NOMO-1 (cell line): ENCODE results near the gene AMACR.
"Not testable (repeated sequence)": the region's sequence is repeated elsewhere in the genome, so short reads cannot be mapped to it uniquely, and the experiment has no call there.

Experiments used
- DNase-seq, 2 experiments: peaks; one replicate each; lab custom pipeline; 2025; ENCODE audit not compliant: unreplicated experiment in 2 of 2; lab: John Stamatoyannopoulos, UW

The AMACR gene

DNA sequence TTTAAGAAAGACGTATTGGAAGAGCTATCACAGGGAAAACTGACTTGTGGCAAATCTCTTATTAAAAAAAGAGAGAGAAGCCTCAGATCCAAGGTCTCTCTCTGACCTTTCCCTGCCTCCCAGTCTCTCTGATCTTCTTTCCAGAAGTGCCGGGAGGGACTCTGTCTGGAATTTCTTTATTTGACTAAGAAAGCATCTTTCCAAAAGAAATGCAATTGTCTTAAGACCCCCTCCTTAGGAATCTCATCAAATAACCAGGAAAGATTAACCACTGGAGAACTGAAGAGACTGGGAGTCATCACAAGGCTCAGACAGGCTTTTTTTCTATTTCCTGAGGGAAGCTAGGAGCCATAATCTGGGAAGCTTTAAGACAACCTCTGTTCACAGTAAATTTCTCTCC lies 30.5 kb upstream of the AMACR start:
- no peak for DNase-seq

DNA sequence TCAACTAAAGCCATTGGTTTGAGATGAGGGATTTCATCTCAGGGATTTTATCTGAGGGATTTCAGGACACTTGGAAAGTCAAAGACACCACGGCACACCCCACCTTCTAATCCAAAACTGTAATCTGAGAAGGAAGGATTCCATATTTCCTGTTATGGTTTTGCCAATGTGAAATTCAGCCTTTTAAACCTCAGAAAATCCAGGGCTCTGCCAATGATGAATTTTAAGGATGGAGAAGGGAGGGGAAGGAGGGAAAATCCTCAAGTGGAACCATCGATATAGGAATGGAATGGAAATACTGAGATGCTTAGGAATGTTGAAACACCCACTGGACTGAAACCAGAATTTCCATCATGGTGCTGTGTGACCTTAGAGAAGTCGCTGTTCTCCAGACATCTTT lies 29.9 kb upstream of the AMACR start:
- DNase-seq: no peak

DNA sequence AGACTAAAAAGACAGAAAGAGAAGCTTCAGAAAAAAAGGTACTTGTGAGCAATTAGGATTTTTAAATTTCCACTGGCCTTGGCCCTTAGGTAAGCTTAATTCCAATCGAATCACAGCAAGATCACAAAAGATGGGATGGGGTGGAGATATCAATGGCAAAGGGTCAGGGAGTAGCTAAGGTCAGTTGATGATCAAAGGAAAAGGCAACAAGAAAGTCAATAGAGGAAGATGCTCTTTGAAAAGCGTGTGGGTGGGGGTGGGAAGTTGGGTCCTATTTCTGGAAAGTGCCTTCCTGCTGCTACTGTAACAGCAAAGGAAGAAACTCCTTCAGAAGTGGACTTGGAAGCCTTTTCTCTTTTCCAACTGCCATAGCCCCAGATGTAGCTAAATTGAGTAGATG lies 27.9 kb upstream of the AMACR start:
- DNase-seq: no peak

DNA sequence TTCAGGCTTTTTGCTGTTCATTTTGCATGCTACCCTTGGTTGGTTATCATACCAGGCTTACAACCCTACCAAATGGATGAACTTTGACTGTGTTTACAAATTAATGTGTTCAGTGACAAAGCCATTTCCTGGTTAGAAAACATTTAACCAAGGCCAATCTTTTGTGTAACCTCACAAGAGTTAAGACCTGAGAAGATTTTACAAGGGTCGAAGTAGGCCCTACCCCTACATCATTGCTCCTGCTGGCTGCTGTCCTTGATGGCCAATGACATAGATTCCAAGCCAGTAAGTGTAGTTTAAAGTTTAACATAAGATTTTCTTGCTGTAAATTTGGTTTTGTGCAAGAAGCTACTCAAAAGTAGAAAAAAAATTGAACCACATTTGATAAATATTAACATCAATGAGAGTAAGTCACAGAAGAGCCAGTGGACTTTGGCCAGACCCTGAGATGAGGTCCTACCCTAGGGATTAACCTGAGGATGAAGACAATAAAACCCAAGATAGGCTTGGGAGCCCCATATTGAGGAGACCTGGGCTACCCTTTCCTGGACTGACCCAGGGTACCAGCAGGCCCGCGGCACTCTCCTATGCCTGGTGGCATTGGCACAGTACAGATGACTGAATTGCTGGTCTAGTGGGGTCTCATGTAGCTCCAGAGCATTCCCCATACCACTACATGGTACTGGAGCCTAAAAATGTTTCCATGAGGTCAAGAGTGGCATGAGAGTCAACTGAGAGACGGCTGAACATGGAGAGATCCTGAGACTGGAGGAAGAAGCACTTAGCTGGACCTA lies 26.9 kb upstream of the AMACR start:
- no peak for DNase-seq

DNA sequence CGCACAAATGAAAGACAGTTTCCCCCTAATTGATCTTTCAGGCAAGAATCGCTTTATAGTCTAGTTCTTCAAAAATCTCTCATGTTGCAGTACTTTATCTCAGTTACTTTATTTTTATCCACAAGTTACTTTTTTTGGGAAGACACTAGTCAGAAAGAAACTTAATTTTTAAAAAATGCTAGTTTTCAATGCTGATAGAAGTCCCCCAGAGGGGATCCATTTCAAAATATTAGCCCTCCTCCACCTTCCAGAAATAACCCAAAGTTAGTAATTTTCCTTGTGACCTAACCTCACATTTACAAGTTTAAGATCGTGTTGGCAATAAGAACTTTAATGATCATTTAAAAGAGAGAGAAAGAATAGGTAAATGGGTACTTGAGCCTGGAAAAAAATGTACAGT lies 24.1 kb upstream of the AMACR start:
- no peak for DNase-seq

DNA sequence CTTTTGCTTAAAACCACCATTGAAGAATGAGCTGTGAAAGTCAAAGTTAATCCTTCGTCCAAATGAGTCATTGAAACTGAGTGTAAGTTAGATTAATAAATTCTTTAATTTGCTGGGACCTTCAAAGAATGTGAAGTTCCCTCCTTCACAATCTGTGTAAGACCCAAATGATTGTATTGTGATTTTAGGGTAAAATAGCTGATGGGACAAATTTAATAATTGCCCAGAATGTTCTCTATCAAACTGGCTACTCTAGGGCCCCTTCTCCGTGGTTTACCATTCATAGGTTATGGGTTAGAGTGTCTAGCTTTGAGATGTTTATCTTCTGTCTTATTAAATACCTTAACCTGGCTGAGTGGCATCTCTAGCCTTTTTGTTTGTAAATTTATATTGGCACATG lies 23.3 kb upstream of the AMACR start:
- DNase-seq: no peak

DNA sequence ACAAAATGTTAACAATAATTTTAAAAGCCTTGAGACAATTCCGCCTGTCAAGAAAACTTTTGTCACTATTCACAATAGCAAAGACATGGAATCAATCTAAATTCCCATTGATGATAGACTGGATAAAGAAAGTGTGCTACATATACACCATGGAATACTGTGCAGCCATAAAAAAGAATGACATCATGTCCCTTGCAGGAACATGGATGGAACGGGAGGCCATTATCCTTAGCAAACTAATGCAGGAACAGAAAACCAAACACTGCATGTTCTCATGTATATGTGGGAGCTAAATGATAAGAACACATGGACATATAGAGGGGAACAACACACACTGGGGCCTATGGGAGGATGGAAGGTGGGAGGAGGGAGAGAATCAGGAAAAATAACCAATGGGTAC lies 22.7 kb upstream of the AMACR start:
- DNase-seq: not testable (repeated sequence)

DNA sequence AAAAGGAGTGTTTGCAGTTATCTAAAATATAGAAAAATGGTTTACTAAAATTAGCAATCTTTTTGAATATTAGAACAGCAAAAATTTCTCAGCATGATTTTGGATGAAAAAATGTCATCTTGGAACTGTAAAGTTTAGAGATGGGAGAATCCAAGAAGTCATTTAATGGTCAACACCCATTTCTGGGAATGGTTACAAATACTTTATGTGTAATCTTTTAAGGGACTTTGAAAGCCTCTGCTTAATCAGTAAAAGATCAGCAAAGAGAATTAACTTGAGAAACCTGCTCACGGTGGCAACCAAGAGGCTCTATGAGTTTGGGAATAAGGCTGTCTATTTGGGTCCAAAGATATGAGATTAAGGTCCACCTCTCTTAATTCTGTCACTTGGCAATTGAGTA lies 22.2 kb upstream of the AMACR start:
- DNase-seq: no peak

DNA sequence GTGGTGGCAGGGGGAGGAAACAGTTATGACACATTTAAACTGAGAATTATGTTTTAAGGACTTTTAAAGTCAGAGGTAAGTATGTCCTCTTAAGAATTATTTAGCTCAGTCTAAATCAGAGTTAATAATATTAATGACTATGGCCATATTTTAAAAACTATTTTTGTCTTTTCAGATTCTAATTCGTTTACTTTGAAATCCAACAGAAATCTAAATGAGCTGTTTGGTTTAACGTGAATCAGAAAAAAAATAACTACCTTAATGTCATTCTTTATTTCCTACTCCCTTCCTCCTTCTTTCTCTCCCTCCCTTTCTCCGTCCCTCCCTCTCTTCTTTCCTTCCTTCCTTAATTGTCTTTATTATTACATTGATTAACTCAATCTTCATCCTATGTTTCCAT lies 20.5 kb upstream of the AMACR start:
- no peak for DNase-seq

DNA sequence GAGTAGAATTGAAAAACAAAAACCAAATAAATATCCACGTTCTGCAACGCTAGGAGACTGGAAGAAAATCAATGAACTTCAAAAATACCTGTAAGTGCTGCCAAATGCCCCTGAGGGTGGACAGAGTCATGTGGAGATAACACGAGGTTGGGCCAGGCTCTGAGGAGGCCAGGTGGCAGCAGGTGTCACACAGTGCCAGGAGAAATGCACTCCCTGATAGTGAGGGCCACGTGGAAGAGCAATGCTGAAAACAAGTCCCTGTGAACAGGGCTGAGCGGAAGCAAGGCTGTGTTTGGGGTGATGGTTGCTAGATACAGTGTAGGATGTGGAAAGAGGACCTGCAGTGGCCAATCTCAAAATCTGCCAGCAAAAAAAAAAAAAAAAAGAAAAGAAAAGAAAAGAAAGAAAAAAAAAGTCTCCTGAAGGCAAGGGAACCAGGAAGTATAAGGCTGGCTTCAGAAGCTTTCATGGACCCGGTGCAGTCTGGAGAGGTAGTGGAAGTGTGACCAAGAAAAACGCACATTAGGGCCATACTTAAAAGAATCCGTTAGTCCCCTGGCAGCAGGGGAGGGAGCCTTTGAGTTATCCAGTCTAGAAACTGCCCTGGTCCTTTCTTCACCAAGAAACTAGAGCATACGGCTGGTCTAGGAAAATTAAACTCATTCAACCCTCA lies 18.4 kb upstream of the AMACR start:
- no peak for DNase-seq

DNA sequence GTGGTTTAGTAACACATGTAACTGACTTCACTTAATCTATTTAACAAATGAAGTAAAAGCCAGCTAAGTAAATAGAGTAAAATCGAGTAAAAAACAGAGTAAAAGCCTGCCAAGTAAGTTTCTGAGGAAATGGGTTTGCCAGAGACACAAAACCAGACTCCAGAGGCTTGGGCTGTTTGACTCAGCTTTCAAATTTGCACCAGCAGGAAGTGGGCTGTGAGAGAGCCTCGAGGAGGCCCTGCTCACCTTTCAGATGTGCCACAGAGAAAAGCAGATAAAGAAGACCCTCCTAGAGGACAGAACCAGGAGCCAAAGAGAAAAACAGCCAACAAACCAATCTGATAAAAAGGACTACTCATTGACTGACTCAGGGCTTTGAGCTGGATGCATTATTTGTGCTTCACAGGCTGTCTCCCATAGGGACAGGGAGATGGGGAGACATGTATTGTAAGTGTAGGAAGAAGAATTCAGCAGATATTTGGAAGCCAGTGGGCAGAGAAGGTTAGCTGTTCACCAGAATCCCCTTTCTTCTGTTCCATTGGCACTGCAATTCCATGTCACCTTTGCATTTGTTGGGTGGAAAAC lies 14.4 kb upstream of the AMACR start:
- no peak for DNase-seq

DNA sequence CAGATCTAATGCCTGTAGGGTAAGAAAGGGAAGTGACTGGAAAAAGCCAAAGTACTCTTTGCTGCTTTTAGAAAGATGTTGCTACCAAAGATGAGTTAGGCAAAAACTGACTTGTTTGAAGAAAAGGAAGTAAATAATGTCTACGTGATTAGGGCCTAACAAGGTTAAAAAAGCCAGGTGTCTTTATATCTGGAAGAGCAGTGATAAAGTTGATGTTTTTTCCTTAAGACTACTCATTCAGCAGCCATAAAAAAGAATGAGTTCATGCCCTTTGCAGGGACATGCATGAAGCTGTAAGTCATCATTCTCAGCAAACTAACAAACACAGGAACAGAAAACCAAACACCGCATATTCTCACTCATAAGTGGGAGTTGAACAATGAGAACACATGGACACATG lies 13.5 kb upstream of the AMACR start:
- peak; percentile 31 to 39 for DNase-seq

DNA sequence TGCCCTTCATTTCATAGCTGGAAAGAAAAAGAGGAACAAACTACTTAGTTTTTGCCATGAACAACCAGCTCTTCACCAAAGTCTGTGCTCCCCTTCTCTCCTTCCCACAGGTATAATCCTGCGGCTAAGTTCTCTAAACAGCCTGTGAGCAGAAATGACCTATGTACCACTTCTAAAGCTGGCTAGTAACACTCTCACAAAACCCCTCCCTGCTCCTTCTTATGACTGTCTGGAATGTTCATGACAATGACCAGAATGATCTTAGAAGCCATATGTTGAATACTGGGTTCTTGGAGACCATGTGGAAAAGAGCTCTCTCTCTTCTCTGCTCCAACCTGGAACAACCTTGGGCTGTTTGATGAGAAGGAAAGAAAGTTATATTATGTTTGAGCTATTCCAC lies 12.9 kb upstream of the AMACR start:
- DNase-seq: no peak

DNA sequence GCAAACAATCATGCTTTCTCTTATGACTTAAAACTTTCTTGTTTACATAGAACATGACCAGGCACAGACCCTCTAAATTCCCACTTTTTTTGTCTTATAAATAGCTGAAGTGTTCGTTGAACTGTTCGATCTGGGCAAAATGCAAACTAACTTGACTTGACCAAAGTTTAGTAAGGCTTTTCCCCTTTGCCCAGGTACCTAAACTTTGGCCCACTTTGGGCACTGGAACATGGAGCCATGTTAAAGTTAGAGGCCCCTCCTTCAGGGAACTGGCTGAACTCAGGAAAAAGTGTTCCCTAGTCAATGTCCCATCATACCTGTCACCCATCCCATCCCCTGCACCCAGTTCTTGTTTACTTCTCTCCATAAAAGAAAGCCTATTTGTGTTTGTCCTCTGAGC lies 9.4 kb upstream of the AMACR start:
- no peak for DNase-seq

DNA sequence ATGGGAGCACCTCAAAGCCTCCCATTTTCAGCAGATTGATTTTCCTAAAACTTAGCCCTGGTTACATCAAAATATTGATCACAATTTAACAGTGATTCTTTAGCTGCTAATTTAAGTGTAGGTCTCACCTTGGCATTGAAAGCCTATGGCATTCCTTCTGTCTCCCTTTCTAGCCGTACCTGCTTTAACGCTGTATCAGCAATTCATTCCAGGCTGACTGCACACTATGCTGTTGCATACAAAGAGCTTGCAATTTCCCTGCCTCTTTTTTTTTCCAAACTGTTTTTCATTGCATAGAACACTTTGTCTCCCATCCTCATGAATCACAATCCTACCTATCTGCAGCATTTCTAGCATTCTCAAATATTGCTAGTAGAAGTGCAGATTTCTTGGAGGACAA lies 8.9 kb upstream of the AMACR start:
- no peak for DNase-seq

DNA sequence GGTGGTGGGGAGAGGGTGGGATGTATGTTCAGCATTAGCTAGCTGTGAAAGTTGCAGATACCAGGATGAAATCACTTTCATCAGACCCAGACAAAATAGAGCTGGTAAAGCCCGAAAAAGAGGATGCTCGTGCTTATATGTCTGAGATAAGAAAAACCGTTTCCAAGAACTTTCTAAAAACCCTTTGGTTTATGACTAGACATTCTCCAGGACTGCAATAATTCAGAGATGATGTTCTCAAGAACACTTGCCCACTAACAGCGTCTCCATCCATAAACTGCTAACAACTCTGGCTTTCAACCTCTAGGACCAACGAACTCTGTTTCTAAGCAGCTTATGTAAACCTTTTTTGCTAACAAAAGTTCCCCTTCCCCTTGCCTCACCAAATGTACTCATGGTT lies 8.4 kb upstream of the AMACR start:
- DNase-seq: no peak

DNA sequence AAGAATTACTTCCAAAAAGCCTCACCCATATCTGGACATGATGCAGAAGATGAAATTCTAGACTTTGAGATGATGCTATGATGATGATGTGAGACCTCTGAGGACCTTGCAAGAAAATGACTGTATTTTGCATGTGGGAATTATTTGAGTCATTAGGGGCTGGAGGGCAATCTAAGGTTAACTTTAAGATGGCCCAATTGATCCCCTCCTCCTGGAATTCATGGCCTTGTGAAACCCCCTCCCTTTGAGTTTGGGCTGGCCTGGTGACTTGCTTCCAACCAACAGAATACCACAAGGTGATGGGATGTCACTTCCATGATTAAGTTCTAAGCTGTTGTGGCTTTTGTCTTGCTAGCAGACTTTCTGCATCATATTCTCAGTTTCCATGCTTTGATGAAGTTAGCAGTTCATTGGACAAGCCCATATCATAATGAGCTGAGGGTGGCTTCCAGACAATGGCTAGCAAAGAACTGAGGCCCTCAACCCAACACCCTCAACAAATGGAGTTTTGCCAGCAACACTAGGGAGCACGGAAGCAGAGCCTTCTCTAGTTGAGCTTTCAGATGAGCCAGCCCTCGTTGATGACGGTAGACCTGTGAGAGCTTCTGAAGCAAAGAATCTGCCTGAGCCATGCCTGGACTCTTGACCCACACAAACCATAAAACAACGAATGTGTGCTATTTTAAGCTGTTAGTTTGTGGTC lies 7.4 kb upstream of the AMACR start:
- DNase-seq: no peak

DNA sequence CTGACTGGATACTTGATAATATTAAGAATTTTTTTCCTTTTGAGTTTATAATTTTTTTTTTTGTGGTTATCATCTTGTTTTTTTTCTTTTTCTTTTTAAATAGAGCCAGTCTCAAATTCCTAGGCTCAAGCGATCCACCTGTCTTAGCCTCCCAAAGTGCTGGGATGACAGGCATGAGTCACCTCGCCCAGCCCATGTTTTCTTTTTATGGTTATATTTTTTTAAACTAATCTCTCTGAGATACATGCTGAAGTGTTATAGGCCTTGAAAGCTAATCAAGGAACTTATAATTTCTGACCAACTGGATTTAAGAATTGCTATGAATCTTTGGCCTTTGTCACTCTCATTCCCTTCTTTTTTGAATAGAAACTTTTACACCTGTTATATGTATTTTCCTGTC lies 6.8 kb upstream of the AMACR start:
- DNase-seq: no peak

DNA sequence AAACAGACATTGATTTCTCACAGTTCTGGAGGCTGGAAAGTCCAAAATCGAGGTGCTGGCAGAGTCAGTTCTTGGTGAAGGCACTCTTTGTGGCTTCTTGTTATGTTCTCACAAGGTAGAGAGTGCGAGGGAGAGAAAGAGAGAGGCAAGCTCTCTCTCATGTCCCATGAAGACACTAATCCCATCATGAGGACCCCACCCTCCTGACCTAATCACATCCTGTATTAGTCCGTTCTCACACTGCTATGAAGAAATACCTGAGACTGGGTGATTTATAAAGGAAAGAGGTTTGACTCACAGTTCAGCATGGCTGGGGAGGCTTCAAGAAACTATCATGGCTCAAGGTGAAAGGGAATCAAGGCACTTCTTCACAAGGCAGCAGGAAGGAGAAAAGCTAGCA lies 5.7 kb upstream of the AMACR start:
- no peak for DNase-seq

DNA sequence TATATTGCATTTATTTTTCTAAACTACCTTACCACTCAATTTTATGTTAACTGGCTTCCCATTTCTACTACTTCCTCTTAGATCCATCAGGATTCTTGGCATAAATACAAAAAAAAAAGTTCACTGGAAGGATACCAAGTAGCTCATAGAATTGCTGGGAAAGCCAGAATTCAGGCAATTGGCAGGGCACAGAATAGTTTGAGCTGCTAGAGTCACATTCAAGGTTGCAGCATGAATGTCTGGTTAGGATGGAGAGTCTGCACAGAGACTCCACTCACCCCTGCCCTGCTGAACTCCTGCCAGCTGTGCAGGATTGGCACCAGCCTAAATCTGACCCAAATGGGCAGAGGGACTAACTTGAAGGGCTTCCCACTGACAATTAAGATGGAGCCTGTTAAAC lies 4.9 kb upstream of the AMACR start:
- no peak for DNase-seq

DNA sequence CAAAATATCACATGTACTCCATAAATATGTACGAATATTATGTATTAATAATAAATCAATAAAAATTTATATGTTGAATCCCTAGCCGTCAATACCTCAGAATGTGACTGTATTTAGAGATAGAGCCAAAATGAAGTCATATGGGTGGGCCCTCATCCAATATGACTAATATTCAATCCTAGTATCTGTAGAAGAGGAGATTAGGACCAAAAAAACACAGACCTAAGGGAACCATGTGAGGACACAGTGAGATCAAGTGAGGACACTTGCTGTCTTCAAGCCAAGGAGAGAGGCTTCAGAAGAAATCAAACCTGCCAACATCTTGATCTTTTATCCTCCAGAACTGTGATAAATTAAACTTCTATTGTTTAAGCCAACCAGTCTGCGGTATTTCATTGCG lies 3.7 kb upstream of the AMACR start:
- DNase-seq: no peak

DNA sequence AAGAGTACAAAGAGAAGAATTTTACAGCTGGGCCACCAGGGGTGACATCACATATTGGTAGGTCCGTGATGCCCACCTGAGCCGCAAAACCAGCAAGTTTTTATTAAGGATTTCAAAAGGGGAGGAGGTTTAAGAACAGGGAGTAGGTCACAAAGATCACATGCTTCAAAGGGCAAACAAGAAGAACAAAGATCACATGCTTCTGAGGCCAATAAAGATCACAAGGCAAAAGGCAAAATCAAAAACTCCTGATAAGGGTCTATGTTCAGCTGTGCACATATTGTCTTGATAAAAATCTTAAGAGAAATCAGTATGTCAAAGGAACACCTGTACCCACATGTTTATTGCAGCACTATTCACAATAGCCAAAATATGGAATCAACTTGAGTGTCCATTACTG lies 2.3 kb upstream of the AMACR start:
- not testable (repeated sequence) for DNase-seq
